Stomach (tissue), 4 donors: ENCODE results near the gene STARD3.

Experiments
- CTCF ChIP-seq, 7 experiments: fragments of 450-650 bp in 4 of 7; fragments of 200-600 bp in 3 of 7; sonication (generic) in 3 of 7; IDR thresholded peaks; one replicate each; pipeline ENCODE4 v1.5.1; 2016 to 2019; ENCODE audit warnings: antibody characterized with exemption in 7 of 7, control low read depth in 2 of 7, mild to moderate bottlenecking in 1 of 7
- POLR2A ChIP-seq, 4 donors: fragments of 450-650 bp; IDR thresholded peaks; one replicate each; pipeline ENCODE4 v1.6.1; 2016; ENCODE audit warnings: antibody characterized with exemption in 4 of 4, control low read depth in 2 of 4, mild to moderate bottlenecking in 1 of 4, moderate library complexity in 1 of 4

- TF ChIP-seq POLR2A (IDR thresholded peaks at IDR 0.05) (no peak), CTCF (IDR thresholded peaks at IDR 0.05) (no peak)
Measured at GRCh38 chr17:39700148-39700987, 63.4 kb downstream of the STARD3 start.
